Heart left ventricle (tissue), 13 donors: ENCODE data around the gene SIRPB2.

ENCODE experiments used
- CTCF ChIP-seq, 12 donors: fragments of 200-600 bp; sonication (generic) in 4 of 12; IDR thresholded peaks; one replicate each; pipeline versions ENCODE4 v1.5.0 to v1.8.0; 2018 to 2022; ENCODE audit warnings: antibody characterized with exemption in 12 of 12, mild to moderate bottlenecking in 5 of 12
- POLR2A ChIP-seq, 2 donors: fragments of 450-650 bp; IDR thresholded peaks; one replicate each; pipeline ENCODE4 v1.6.1; 2017; ENCODE audit warnings: antibody characterized with exemption in 2 of 2, mild to moderate bottlenecking in 2 of 2, moderate library complexity in 2 of 2
- donor health status: ischemic (EF 13 %, LVEDD 7.1; RV severe dilation, severe dysfunction).
- donor health status: DM: no; HTN: yes; CAD: no.
- donor health status: DM: no; HTN: no; CAD: no.
- donor health status: ischemic (EF 25% LVEDD 6.9; RV normal size, moderate dysfunction).
- donor health status: ischemic (EF 25% LVEDD 5.7; RV mildly dilated, moderate dysfunction).
- donor health status: ischemic (EF 35%, LVEDD 5.7; RV mildly dilated, moderate dysfunction).
- donor health status: nonischemic (EF 11% LVEDD 7.7; RV severe dilation, severe dysfunction).
- donor health status: DM: yes; HTN: yes; CAD: no.
- donor health status: PGD.
- donor health status: ischemic (EF 29% LVEDD 5.4; RV normal size, mild dysfunction).
- donor health status: nonischemic (EF 23%, LVEDD 6.1; RV moderate dilation, normal function).

- TF ChIP-seq CTCF (IDR thresholded peaks at IDR 0.05) = no peak
- TF ChIP-seq POLR2A (IDR thresholded peaks at IDR 0.05) = no peak
These were observed 33.2 kb downstream of the SIRPB2 start for GRCh38 chr20:1457992-1458391.
